Activated CD8-positive, alpha-beta T cell treated with anti-CD3 and anti-CD28 coated beads, Interleukin-2, amount 10 ng/mL, durations not matched to agents 7 days and 5 days (primary cell): Measurements from ENCODE around the gene SDK2. TPM values are rescaled to one million over a fixed set of nuclear protein-coding genes. Genes with fewer than 3 reads are reported as not detected.

Source experiments
- ATAC-seq: fragments of 150-1000 bp; cut with Tn5 transposase; one replicate; pipeline ENCODE4 v1.10.0; 2021; ENCODE audit warnings: moderate library complexity
- CTCF ChIA-PET: fragments of 350-600 bp; sonication (Branson Sonifier 250); formaldehyde crosslinking; loops from one replicate; lab custom pipeline; 2021; ENCODE audit warnings: antibody characterized with exemption; lab: Charles Lee
- POLR2A ChIA-PET: fragments of 350-600 bp; sonication (Branson Sonifier 250); formaldehyde crosslinking; loops from one replicate; lab custom pipeline; 2021; ENCODE audit warnings: antibody characterized with exemption; lab: Charles Lee
- DNase-seq: peaks from one replicate; pipeline ENCODE4 v3.0.0-alpha.2; 2020
- H3K27ac Mint-ChIP-seq: one replicate; pipeline ENCODE4 v1.8.0; 2021; ENCODE audit warnings: mild to moderate bottlenecking, mixed read lengths
- H3K27me3 Mint-ChIP-seq: one replicate; pipeline ENCODE4 v1.8.0; 2021; ENCODE audit warnings: low read depth, mixed read lengths
- H3K36me3 Mint-ChIP-seq: one replicate; pipeline ENCODE4 v1.8.0; 2021; ENCODE audit warnings: low read depth, mixed read lengths
- H3K4me1 Mint-ChIP-seq: one replicate; pipeline ENCODE4 v1.8.0; 2021; ENCODE audit warnings: low read depth, mixed read lengths
- H3K4me3 Mint-ChIP-seq: one replicate; pipeline ENCODE4 v1.8.0; 2021; ENCODE audit warnings: mild to moderate bottlenecking, mixed read lengths
- H3K9me3 Mint-ChIP-seq: one replicate; pipeline ENCODE4 v1.8.0; 2022; ENCODE audit warnings: mixed read lengths; ENCODE audit not compliant: insufficient read depth
- total RNA-seq, 2 experiments: library from RNA; stranded (reverse); gene quantifications; one replicate each; pipeline ENCODE4 v1.2.3, GENCODE V29; 2021

Gene SDK2
- total RNA-seq, 2 experiments from 2014 or later: 18.4 to 20.0 TPM

DNA sequence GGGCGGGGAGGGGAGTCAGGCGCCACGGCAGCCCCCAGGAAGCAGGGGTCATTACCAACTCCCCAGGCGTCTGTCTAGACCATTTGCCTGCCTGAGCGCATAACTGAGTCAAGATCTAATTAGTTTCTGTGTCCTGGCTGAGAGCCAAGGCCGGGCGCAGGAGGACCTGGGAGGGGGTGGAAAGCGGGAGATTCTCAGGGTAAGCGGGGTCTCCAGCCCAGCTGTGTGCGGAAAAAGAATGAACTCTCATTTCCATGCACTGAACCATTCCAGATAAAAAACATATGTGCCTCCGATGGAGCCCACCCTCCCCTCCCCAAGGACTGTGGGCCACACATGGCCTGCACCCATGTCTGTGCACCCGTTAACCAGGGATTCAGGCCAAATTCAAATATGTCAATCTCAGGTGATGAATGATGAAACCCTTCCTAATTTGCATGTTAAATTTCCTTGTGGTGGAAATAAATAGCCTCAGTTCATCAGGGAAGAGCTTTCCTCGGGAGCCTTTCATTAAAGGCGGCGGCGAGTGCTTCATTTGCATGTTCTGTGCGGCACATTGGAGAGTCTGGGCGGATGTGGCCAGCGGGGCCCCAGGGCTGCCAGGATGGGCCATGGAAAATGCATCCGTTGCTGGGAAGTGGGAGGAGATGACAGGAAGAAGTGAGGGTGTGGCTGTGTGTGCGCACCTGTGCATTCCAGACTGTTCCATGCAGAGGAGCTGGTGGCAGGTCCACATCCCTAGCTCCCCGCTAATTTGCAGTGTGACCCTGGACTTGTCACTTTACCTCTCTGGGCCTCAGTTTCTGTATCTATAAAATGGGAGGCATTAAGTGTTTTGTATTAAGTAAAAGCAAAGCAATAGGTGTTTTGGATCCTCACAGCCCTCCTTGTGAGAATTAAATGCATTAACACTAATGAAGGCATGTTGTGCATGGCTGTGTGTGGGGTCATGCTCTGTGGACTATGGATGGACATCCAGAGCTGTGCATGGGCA, 151.1 kb downstream of the SDK2 start:
- no peaks in the 10 kb centered on the region for H3K36me3 Mint-ChIP-seq
- ChIA-PET CTCF (no interaction called here), POLR2A (no interaction called here)
- H3K27ac Mint-ChIP-seq: no peak overlapping the region
- no peaks in the 10 kb centered on the region for H3K4me1 Mint-ChIP-seq
- no peak for DNase-seq
- H3K27me3 Mint-ChIP-seq: no peaks in the 10 kb centered on the region
- no peaks in the 10 kb centered on the region for H3K9me3 Mint-ChIP-seq
- H3K4me3 Mint-ChIP-seq: no peak overlapping the region
- ATAC-seq: no peak

DNA sequence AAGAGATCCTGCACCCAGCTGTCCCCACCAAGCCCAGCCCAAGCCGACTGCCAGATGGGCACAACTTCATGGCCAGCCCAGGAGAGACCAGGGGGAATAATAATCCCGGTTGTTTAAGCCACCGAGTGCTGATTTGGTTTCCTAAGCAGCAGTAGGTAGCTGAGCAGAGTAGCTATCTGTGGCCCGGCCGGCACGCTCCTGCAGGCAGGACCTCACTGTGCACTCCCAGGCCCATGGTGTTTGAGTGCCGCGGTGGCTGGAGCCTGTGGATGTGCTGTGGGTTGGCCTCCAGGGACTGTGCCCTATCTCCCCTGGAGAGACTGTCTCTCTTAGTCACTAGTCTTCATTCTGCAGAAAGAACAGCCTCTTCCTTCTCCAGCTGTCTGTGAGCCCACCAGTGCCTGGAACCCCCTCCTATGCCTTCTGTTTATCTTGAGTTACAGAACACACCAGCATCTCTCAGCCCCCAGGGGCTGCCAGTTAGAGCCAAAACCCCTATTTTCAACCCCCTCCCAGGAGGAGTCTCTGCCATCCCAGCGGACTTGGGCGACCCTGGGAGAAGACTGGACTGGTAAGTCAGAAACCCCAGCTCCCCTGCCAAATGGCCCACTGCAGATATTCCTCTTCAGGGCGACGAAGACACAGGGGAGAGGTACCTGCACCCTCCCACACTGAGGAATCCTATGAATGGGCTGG, 152.0 kb downstream of the SDK2 start:
- ChIA-PET CTCF (interaction anchor here (1.5 kb wide), 1 partner anchor 158 kb away, joined by 3 read pairs; no protein-coding TSS in a partner anchor), POLR2A (no interaction called here)
- Mint-ChIP-seq H3K27me3 (no peaks in the 10 kb centered on the region), H3K4me3 (no peak overlapping the region), H3K27ac (no peak overlapping the region), H3K9me3 (no peaks in the 10 kb centered on the region), H3K36me3 (no peaks in the 10 kb centered on the region), H3K4me1 (no peaks in the 10 kb centered on the region)
- ATAC-seq (no peak), DNase-seq (no peak)

DNA sequence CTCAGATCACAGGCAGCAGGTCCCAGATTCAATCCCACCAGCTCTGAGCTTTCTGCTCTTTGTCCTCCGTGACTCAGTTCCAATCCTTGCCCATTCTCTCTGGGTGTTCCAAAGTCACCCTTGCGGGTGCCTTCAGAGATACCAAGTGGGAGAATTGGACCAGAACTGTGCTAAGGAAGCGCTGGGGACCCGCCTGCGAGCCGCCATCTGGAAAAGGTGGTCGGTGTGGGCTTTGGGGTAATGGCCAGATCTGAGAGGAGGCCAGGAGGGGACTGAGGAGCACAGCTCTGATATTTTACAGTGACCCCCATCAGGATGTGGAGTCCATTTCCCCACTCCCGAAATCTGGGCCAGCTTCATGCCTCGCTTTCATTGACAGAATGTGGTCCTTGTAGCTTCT, 152.6 kb downstream of the SDK2 start:
- Mint-ChIP-seq H3K4me3 (no peak overlapping the region), H3K36me3 (no peaks in the 10 kb centered on the region), H3K9me3 (no peaks in the 10 kb centered on the region), H3K4me1 (no peaks in the 10 kb centered on the region), H3K27me3 (no peaks in the 10 kb centered on the region), H3K27ac (no peak overlapping the region)
- POLR2A ChIA-PET: no interaction called here
- ATAC-seq (no peak), DNase-seq (no peak)
- CTCF ChIA-PET: interaction anchor here (1.5 kb wide), 1 partner anchor 158 kb away, joined by 3 read pairs; no protein-coding TSS in a partner anchor

DNA sequence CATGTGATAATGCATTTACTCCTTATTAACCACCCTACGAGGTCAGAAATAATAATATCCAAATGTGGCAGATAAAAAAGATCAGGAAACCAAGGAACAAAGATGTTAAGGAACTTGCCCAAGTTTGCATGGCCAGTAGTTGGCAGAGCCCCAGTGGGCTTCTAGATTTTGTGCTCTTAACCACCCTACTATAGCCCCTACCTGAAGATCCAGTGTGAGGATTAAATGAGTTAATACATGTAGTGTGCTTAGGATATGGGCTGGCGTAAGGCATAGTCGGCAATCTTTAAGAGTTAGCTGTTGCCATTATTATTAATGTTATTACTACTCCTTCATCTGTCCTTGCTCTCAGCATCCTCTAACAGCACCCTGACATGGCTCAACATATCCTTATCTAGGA, 153.4 kb downstream of the SDK2 start:
- Mint-ChIP-seq H3K27me3 (no peaks in the 10 kb centered on the region), H3K36me3 (peaks cover 4% of the 10 kb centered on the region), H3K4me3 (no peak overlapping the region), H3K4me1 (no peaks in the 10 kb centered on the region), H3K9me3 (no peaks in the 10 kb centered on the region), H3K27ac (no peak overlapping the region)
- no peak for DNase-seq
- no peak for ATAC-seq
- POLR2A ChIA-PET: no interaction called here
- CTCF ChIA-PET: interaction anchor here (1.5 kb wide), 1 partner anchor 159 kb away, joined by 3 read pairs; no protein-coding TSS in a partner anchor

DNA sequence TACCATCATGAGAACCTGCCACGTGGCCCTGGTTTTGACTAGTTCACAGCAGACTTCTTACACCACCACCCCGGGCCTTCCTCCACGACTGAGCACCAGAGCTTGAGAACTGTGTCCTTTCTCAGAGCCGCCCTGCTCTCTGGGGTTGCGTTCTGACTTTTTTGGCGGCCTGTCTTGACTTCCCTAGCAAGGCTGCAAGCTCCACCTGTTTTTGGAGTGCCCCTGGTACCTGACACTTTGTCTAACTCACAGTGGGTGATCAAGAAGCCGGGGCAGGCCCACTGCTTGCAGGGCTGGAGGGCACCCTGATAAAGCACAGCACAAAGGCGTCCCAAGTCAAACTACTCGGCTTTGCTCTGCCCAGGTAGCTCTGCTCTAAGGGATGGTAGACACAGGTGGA, 154.3 kb downstream of the SDK2 start:
- no peaks in the 10 kb centered on the region for H3K4me1 Mint-ChIP-seq
- H3K27me3 Mint-ChIP-seq: no peaks in the 10 kb centered on the region
- no peak overlapping the region for H3K27ac Mint-ChIP-seq
- ChIA-PET CTCF (no interaction called here), POLR2A (no interaction called here)
- no peak overlapping the region for H3K4me3 Mint-ChIP-seq
- peaks cover 1% of the 10 kb centered on the region for H3K9me3 Mint-ChIP-seq
- ATAC-seq (no peak), DNase-seq (no peak)
- H3K36me3 Mint-ChIP-seq: peaks cover 7% of the 10 kb centered on the region

DNA sequence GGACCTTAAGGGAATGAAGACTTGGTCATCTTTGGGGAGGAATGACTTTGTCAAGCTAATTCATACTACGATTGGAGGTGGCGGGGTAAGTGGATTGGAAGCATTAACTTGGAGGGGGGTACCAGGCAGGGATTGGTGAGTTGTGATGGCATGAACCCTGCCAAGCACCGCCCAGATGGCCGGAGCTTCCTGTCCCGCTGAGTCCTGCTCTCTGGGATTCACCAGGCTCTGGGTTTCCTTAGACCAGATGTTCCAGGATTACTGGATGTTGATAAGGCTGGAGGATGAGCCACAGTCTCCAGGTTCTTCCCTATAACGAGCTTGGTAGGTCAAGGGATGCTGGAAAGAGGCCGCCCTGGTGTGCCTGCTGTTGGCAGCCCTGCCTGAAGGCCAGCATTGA, 154.9 kb downstream of the SDK2 start:
- DNase-seq (no peak), ATAC-seq (no peak)
- H3K27ac Mint-ChIP-seq: no peak overlapping the region
- H3K9me3 Mint-ChIP-seq: peaks cover 4% of the 10 kb centered on the region
- CTCF ChIA-PET: no interaction called here
- no peak overlapping the region for H3K4me3 Mint-ChIP-seq
- peaks cover 10% of the 10 kb centered on the region for H3K36me3 Mint-ChIP-seq
- H3K4me1 Mint-ChIP-seq: no peaks in the 10 kb centered on the region
- POLR2A ChIA-PET: no interaction called here
- H3K27me3 Mint-ChIP-seq: no peaks in the 10 kb centered on the region

DNA sequence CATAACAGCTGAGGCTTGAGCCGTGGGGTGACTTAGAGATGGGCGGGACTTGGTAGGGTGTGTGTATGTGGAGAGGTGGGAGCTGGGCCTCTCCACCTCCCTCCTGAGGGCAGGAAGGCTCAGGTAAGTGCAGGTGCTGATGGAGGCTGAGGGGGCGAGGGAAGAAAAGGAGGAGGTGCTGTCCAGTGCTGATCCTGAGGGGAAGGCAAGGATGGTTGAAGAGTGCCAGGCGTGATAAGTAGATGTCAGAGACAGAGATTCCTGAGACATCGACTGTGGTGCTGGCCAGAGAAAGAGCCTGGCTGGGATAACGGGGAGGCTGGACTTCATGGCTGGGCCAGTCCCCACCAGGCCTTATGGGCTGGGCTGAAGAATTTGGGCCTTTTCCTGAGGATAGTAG, 159.1 kb downstream of the SDK2 start:
- CTCF ChIA-PET: no interaction called here
- no peak overlapping the region for H3K27ac Mint-ChIP-seq

DNA sequence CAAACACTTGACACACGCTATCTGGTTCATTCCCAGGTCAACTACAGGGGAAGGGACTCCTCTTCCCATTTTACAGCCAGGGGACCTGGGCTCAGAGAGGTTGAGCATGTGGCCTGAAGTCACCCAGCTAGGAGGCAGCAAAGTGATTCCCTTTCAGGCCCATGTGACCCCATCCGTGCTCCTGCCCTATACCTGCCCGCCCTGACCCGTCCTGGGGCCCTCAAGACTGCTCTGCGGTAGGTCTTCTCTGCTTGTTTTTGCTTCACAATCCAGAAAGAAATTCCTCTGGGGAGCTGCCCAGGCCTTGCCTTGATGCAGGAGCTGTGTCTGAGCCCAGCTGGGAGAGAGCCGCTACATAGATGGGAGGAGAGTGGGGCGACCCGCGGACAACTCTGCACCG, 161.4 kb downstream of the SDK2 start:
- Mint-ChIP-seq H3K4me1 (no peaks in the 10 kb centered on the region), H3K9me3 (peaks cover 4% of the 10 kb centered on the region), H3K27me3 (no peaks in the 10 kb centered on the region), H3K27ac (no peak overlapping the region), H3K36me3 (peaks cover 10% of the 10 kb centered on the region), H3K4me3 (no peak overlapping the region)
- ChIA-PET POLR2A (no interaction called here), CTCF (no interaction called here)
- DNase-seq (no peak), ATAC-seq (no peak)

More for the DNA sequence above, 159.1 kb downstream of the SDK2 start:
- peaks cover 4% of the 10 kb centered on the region for H3K9me3 Mint-ChIP-seq
- ATAC-seq: no peak
- POLR2A ChIA-PET: no interaction called here
- no peaks in the 10 kb centered on the region for H3K27me3 Mint-ChIP-seq
- H3K36me3 Mint-ChIP-seq: peaks cover 10% of the 10 kb centered on the region
- DNase-seq: no peak
- H3K4me3 Mint-ChIP-seq: no peak overlapping the region
- no peaks in the 10 kb centered on the region for H3K4me1 Mint-ChIP-seq

DNA sequence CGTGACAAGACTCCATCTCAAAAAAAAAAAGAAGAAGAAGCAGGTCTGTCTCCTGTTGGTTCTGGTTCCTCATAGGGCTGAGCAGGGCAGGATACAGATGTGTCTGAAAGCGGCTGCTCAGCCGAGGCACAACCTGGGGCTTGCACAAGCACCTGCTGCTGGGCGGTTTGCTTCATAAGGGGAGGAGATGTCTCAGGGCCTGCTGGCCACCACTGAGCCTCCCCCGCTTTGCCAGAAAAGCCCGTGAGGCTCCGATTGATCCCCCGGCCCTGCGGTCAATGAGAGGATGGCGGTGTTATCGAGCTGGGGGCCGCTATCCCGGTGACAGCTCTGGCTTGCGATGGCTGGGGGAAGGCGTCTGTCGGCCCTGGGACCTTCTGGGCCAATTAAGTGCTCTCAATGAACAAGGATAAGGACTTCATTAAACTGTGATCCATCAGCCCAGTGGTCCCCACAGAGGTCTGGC, 162.0 kb downstream of the SDK2 start:
- ATAC-seq (no peak), DNase-seq (no peak)
- no peak overlapping the region for H3K4me3 Mint-ChIP-seq
- H3K27ac Mint-ChIP-seq: no peak overlapping the region
- H3K4me1 Mint-ChIP-seq: no peaks in the 10 kb centered on the region
- POLR2A ChIA-PET: no interaction called here
- CTCF ChIA-PET: no interaction called here
- H3K27me3 Mint-ChIP-seq: no peaks in the 10 kb centered on the region
- peaks cover 4% of the 10 kb centered on the region for H3K9me3 Mint-ChIP-seq
- peaks cover 10% of the 10 kb centered on the region for H3K36me3 Mint-ChIP-seq

DNA sequence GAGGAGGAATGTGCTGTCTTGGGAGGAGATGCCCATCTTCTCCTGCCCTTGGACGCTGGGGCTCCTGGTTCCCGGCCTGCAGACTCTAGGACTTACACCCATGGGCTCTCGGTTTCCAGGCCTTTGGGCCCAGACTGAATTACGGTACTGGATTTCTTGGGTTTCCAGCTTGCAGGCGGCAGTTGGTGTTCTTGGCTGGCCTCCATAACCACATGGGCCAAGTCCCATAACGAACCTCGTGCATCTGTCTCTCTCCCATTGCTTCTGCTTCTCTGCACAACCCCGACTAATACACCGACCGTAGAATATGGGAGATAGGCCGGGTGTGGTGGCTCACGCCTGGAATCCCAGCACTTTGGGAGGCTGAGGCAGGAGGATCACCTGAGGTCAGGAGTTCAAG, 162.6 kb downstream of the SDK2 start:
- CTCF ChIA-PET: no interaction called here
- H3K27ac Mint-ChIP-seq: no peak overlapping the region
- H3K4me1 Mint-ChIP-seq: no peaks in the 10 kb centered on the region

DNA sequence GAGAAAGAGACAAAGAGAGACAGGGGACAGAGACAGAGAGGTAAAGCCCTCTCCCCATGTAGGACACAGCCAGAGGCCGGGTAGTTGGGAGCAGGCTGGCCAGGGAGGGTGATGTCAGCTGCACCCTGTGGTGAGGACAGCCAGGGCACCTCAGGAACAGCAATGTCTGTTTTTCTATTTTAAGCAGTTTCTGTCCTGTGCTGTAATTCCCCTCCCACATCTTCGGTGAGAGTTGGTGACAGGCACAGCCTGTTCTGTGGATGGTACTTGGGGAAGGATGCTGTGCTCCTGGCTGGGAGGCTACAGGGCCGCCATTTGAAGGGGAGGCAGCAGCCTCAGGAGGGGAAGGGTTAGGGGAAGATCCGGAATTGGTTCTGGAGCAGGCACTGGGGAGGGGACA, 163.5 kb downstream of the SDK2 start:
- no peaks in the 10 kb centered on the region for H3K27me3 Mint-ChIP-seq
- POLR2A ChIA-PET: no interaction called here
- no peak overlapping the region for H3K27ac Mint-ChIP-seq

More for the DNA sequence above, 162.6 kb downstream of the SDK2 start:
- Mint-ChIP-seq H3K27me3 (no peaks in the 10 kb centered on the region), H3K36me3 (peaks cover 10% of the 10 kb centered on the region), H3K9me3 (peaks cover 4% of the 10 kb centered on the region), H3K4me3 (no peak overlapping the region)
- POLR2A ChIA-PET: no interaction called here
- no peak for ATAC-seq
- DNase-seq: no peak

More for the DNA sequence above, 163.5 kb downstream of the SDK2 start:
- Mint-ChIP-seq H3K4me1 (no peaks in the 10 kb centered on the region), H3K9me3 (peaks cover 4% of the 10 kb centered on the region), H3K4me3 (no peak overlapping the region), H3K36me3 (peaks cover 5% of the 10 kb centered on the region)
- no peak for DNase-seq
- ATAC-seq: no peak
- CTCF ChIA-PET: no interaction called here
